ENCODE data around the gene FGGY. TPM values are rescaled to one million over a fixed set of nuclear protein-coding genes. Genes with fewer than 3 reads are reported as not detected.
"Not testable (repeated sequence)": the region's sequence is repeated elsewhere in the genome, so short reads cannot be mapped to it uniquely, and the experiment has no call there.

FGGY gene
- total RNA-seq, 1 experiment from 2014 or later: 17.8 TPM

DNA sequence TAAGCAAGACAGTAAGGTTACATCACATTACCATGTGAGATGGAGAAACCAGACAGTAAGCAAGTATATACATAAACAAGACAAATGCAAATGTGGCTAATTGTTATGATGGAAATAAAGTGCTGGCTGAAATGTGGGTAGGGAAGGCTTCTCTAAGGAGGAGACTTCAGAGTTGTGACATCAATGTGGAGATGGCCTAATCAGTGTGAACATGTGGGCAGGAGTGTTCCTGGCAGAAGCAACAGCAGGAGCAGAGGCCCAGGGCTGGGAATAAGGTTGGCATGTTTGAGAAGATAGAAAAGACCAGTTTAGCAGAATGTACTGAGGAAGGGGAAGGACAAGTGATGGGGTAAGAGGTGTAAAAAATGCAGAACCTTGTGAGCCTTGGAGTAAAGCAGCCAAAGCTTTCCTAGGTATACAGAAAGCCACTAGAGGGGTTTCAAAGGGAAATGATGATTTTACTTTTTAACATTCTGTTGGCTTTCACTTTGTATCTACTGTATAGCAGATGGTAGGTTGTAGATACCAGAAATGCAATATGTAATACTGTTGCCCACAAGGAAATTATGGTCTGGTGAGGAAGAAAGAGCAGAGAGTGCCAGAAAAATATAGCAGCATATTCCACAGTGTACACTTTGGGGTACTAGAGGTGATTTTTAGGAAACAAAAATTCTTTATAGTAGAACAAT is 197.4 kb downstream of the FGGY start:
- CTCF ChIA-PET: no interaction called here
- no peak overlapping the region for H2AFZ ChIP-seq
- POLR2A ChIA-PET (ENCODE audit: unreplicated experiment): no interaction called here
- peaks cover 12% of the 10 kb centered on the region for H3K4me1 ChIP-seq (replicated peaks; ENCODE audit: insufficient read depth)
- H3K9me2 ChIP-seq (ENCODE audit: insufficient read depth): no peaks in the 10 kb centered on the region
- peaks cover under 1% of the 10 kb centered on the region; the same call in 1 of the 2 replicates for H3F3A ChIP-seq (ENCODE audit: insufficient read depth, low read depth)
- no peaks in the 10 kb centered on the region for H3K36me3 ChIP-seq (ENCODE audit: low read depth)
- H3K4me3 ChIP-seq: no peak overlapping the region
- H3K27ac ChIP-seq: no peak overlapping the region
- TF ChIP-seq, protein P1, sequence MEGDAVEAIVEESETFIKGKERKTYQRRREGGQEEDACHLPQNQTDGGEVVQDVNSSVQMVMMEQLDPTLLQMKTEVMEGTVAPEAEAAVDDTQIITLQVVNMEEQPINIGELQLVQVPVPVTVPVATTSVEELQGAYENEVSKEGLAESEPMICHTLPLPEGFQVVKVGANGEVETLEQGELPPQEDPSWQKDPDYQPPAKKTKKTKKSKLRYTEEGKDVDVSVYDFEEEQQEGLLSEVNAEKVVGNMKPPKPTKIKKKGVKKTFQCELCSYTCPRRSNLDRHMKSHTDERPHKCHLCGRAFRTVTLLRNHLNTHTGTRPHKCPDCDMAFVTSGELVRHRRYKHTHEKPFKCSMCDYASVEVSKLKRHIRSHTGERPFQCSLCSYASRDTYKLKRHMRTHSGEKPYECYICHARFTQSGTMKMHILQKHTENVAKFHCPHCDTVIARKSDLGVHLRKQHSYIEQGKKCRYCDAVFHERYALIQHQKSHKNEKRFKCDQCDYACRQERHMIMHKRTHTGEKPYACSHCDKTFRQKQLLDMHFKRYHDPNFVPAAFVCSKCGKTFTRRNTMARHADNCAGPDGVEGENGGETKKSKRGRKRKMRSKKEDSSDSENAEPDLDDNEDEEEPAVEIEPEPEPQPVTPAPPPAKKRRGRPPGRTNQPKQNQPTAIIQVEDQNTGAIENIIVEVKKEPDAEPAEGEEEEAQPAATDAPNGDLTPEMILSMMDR (conservative IDR thresholded peaks at IDR 0.05): no peak
- no peak for TF ChIP-seq EZH2 (IDR thresholded peaks at IDR 0.05; ENCODE audit: low read depth)
- no peaks in the 10 kb centered on the region for H3K79me2 ChIP-seq (ENCODE audit: low read depth)
- H3K4me2 ChIP-seq: no peak overlapping the region
- intact Hi-C loops (cut with micrococcal nuclease; ENCODE audit: unreplicated experiment): no loop called here
- no peaks in the 10 kb centered on the region for H3K9me3 ChIP-seq (ENCODE audit: insufficient read depth, low read depth)
- no TSS peak for BruUV-seq (replicated peaks)
- H3K27me3 ChIP-seq (ENCODE audit: insufficient read depth, low read depth): no peaks in the 10 kb centered on the region
- H4K20me1 ChIP-seq (ENCODE audit: insufficient read depth): no peaks in the 10 kb centered on the region
- DNase-seq: no peak

DNA sequence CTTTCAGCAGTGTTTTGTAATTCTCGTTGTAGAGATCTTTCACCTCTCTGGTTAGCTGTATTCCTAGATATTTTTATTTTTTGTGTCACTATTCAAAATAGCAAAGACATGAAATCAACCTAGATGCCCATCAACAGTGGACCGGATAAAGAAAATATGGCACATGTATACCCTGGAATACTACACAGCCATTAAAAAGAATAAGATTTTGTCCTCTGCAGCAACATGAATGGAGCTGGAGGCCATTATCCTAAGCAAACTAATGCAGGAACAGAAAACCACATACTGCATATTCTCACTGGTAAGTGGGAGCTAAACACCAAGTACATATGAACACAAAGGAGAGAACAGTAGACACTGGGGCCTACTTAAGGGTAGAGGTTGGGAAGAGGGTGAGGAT is 199.3 kb downstream of the FGGY start:
- BruUV-seq (replicated peaks); H3K4me3 ChIP-seq; intact Hi-C loops (cut with micrococcal nuclease; ENCODE audit: unreplicated experiment); H2AFZ ChIP-seq; H3K27ac ChIP-seq; H3K9me3 ChIP-seq (ENCODE audit: insufficient read depth, low read depth); POLR2A ChIA-PET (ENCODE audit: unreplicated experiment); CTCF ChIA-PET; H3K4me2 ChIP-seq; H4K20me1 ChIP-seq (ENCODE audit: insufficient read depth); DNase-seq; H3K27me3 ChIP-seq (ENCODE audit: insufficient read depth, low read depth); H3K79me2 ChIP-seq (ENCODE audit: low read depth); H3K36me3 ChIP-seq (ENCODE audit: low read depth); H3K9me2 ChIP-seq (ENCODE audit: insufficient read depth): not testable (repeated sequence)
- H3K4me1 ChIP-seq (replicated peaks; ENCODE audit: insufficient read depth): peaks cover 31% of the 10 kb centered on the region
- H3F3A ChIP-seq (ENCODE audit: insufficient read depth, low read depth): peaks cover 14% of the 10 kb centered on the region

DNA sequence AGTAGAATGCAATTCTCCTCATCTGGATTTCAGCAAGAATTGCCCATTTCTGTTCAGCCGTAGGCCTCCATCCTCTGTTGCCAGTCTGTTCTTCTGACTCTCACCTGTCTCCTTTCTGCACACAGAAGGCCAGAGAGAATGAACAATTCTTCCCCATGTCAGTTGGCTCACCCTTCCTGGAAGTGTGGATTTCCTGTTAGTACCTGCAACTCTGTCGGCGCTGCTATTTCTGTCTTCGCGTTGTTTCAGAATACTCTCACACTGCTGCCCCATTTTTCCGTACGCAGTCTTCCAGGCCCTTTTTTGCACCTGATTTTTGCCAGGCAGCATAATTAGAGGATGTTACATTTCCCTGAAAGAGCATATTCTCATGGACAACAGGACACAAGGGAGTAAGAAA is 200.7 kb downstream of the FGGY start:
- no peak overlapping the region for H2AFZ ChIP-seq
- H3F3A ChIP-seq (ENCODE audit: insufficient read depth, low read depth): peaks cover 14% of the 10 kb centered on the region
- H3K9me3 ChIP-seq (ENCODE audit: insufficient read depth, low read depth): no peaks in the 10 kb centered on the region
- no peak overlapping the region for H3K27ac ChIP-seq
- CTCF ChIA-PET: interaction anchor here (0.7 kb wide), 1 partner anchor 595 kb away, joined by 3 read pairs; no protein-coding TSS in a partner anchor
- POLR2A ChIA-PET (ENCODE audit: unreplicated experiment): no interaction called here
- H3K4me1 ChIP-seq (replicated peaks; ENCODE audit: insufficient read depth): peaks cover 38% of the 10 kb centered on the region
- H3K36me3 ChIP-seq (ENCODE audit: low read depth): no peaks in the 10 kb centered on the region
- no peaks in the 10 kb centered on the region for H3K9me2 ChIP-seq (ENCODE audit: insufficient read depth)
- BruUV-seq (replicated peaks): no TSS peak
- no peaks in the 10 kb centered on the region for H3K79me2 ChIP-seq (ENCODE audit: low read depth)
- no peak overlapping the region for H3K4me2 ChIP-seq
- H4K20me1 ChIP-seq (ENCODE audit: insufficient read depth): no peaks in the 10 kb centered on the region
- TF ChIP-seq EZH2 (IDR thresholded peaks at IDR 0.05; ENCODE audit: low read depth): no peak
- TF ChIP-seq, protein P1 (conservative IDR thresholded peaks at IDR 0.05): no peak
- no peak for DNase-seq
- no peak overlapping the region for H3K4me3 ChIP-seq
- no peaks in the 10 kb centered on the region for H3K27me3 ChIP-seq (ENCODE audit: insufficient read depth, low read depth)
- intact Hi-C loops (cut with micrococcal nuclease; ENCODE audit: unreplicated experiment): no loop called here

DNA sequence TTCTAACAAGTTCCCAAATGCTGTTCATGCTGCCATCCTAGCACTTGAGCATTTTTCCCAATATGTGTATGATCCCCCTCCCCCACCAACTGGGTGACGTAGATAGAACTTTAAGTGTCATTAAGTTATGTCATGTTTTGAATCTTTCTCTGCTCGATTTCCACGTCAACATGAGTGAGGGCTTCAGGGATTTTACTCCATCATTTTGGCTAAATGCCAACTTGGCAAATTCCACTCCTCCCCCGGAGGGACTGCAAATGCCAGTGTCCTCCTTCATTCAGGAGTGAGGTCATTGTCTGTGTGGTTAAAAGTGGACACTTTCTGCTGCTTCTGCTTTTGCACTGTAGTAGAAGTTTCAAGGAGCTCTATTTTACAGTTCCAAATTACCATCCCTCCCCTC is 201.7 kb downstream of the FGGY start:
- Histone ChIP-seq H3K9me3 (ENCODE audit: insufficient read depth, low read depth) (no peaks in the 10 kb centered on the region), H3K4me2 (peak overlapping the region; percentile 73), H3K9me2 (ENCODE audit: insufficient read depth) (no peaks in the 10 kb centered on the region), H3K4me1 (replicated peaks; ENCODE audit: insufficient read depth) (peaks cover 38% of the 10 kb centered on the region), H4K20me1 (ENCODE audit: insufficient read depth) (no peaks in the 10 kb centered on the region), H3K27me3 (ENCODE audit: insufficient read depth, low read depth) (no peaks in the 10 kb centered on the region), H3K27ac (peak overlapping the region; percentile 79), H3K4me3 (no peak overlapping the region), H3K79me2 (ENCODE audit: low read depth) (no peaks in the 10 kb centered on the region), H3F3A (ENCODE audit: insufficient read depth, low read depth) (peaks cover 14% of the 10 kb centered on the region), H3K36me3 (ENCODE audit: low read depth) (no peaks in the 10 kb centered on the region), H2AFZ (no peak overlapping the region)
- CTCF ChIA-PET: no interaction called here
- DNase-seq: peak in 1 of 2 experiments; percentile 21
- intact Hi-C loops (cut with micrococcal nuclease; ENCODE audit: unreplicated experiment): no loop called here
- BruUV-seq (replicated peaks): no TSS peak
- POLR2A ChIA-PET (ENCODE audit: unreplicated experiment): no interaction called here
- no peak for TF ChIP-seq EZH2 (IDR thresholded peaks at IDR 0.05; ENCODE audit: low read depth)
- TF ChIP-seq, protein P1 (conservative IDR thresholded peaks at IDR 0.05): no peak
